Hepatocyte (in vitro differentiated cells): ENCODE data around the gene RBMS1.

Experiments
- CTCF ChIP-seq: fragments of 200-600 bp; sonication (generic); IDR thresholded peaks from 2 replicates; pipeline ENCODE4 v1.5.1; 2016; ENCODE audit warnings: antibody characterized with exemption, mild to moderate bottlenecking; ENCODE audit not compliant: poor library complexity
- EZH2 ChIP-seq: fragments of 200-600 bp; sonication (generic); IDR thresholded peaks from 2 replicates; pipeline ENCODE4 v1.6.1; 2016; ENCODE audit warnings: antibody characterized with exemption, mild to moderate bottlenecking, borderline replicate concordance

- TF ChIP-seq CTCF (no peak), EZH2 (no peak)
These were observed 29.6 kb downstream of the RBMS1 start for GRCh38 chr2:160464017-160464416.
